ENCODE measurements around the gene ARFGAP1. TPM values are rescaled to one million over a fixed set of nuclear protein-coding genes. Genes with fewer than 3 reads are reported as not detected.

ARFGAP1 gene
- total and polyA plus RNA-seq, 2 donors (not counting 3 experiments of a cell fraction or from before 2014, with no cell fraction given) = 93.7 to 126 TPM

GRCh38 chr20:63322146-63322932 lies 49.7 kb downstream of the ARFGAP1 start:
- Histone ChIP-seq H3K4me3 (replicated peaks in 1 of 3; ENCODE audit: insufficient read depth in 1 of 3, low read depth in 1 of 3, low read length in 3 of 3) (no peak overlapping the region), H3K36me3 (ENCODE audit: control insufficient read depth in 2 of 2, extremely low read depth in 1 of 2, insufficient read depth in 2 of 2, low read length in 2 of 2) (no peaks in the 10 kb centered on the region), H3K9me3 (replicated peaks; ENCODE audit: control insufficient read depth, insufficient read depth, low read length) (no peaks in the 10 kb centered on the region), H3K79me2 (ENCODE audit: control insufficient read depth, insufficient read depth, low read length) (no peaks in the 10 kb centered on the region), H3K4me1 (ENCODE audit: control insufficient read depth, extremely low read depth, insufficient read depth, low read length) (no peaks in the 10 kb centered on the region), H3K9me1 (replicated peaks; ENCODE audit: control insufficient read depth, extremely low read depth, insufficient read depth, low read length) (no peaks in the 10 kb centered on the region), H4K20me1 (replicated peaks; ENCODE audit: control insufficient read depth, extremely low read depth, insufficient read depth, low read length) (no peaks in the 10 kb centered on the region), H3K27me3 (ENCODE audit: control insufficient read depth in 2 of 2, insufficient read depth in 2 of 2, low read length in 2 of 2) (peaks cover 0 to 4% of the 10 kb centered on the region in 2 experiments), H3K9ac (replicated peaks; ENCODE audit: extremely low read depth, insufficient read depth, low read length) (no peak overlapping the region), H3K4me2 (ENCODE audit: insufficient read depth, low read length) (no peak overlapping the region), H3K27ac (ENCODE audit: insufficient read depth, low read depth, low read length) (no peak overlapping the region), H2AFZ (ENCODE audit: low read depth, low read length) (no peak overlapping the region)
- dilution Hi-C loops (cut with MboI; ENCODE audit: extremely low pct_ligation_motif_present, low sequenced_read_pairs) = no loop called here
- ChIA-PET CTCF (interaction anchor here (2.2 kb wide), 1 partner anchor 12 kb away, joined by 9 read pairs; no protein-coding TSS in a partner anchor), POLR2A (no interaction called here)
- FAIRE-seq (no peak), DNase-seq (ENCODE audit: low read depth, low spot score) (no peak)
- no TSS peak for BruUV-seq (replicated peaks)
- no peak for TF ChIP-seq MYC (IDR thresholded peaks at IDR 0.05; ENCODE audit: low read depth, low read length)
- intact Hi-C loops (cut with micrococcal nuclease) = no loop called here

GRCh38 chr20:63322933-63323273 lies 50.3 kb downstream of the ARFGAP1 start:
- H3K27me3 ChIP-seq (ENCODE audit: control insufficient read depth in 2 of 2, insufficient read depth in 2 of 2, low read length in 2 of 2) = peaks cover 0 to 4% of the 10 kb centered on the region in 2 experiments
- H3K27ac ChIP-seq (ENCODE audit: insufficient read depth, low read depth, low read length) = no peak overlapping the region
- CTCF ChIA-PET = interaction anchor here (2.2 kb wide), 1 partner anchor 13 kb away, joined by 9 read pairs; no protein-coding TSS in a partner anchor
- no peaks in the 10 kb centered on the region for H3K36me3 ChIP-seq (ENCODE audit: control insufficient read depth in 2 of 2, extremely low read depth in 1 of 2, insufficient read depth in 2 of 2, low read length in 2 of 2)
- dilution Hi-C loops (cut with MboI; ENCODE audit: extremely low pct_ligation_motif_present, low sequenced_read_pairs) (no loop called here), intact Hi-C loops (cut with micrococcal nuclease) (no loop called here)
- no peaks in the 10 kb centered on the region for H3K9me1 ChIP-seq (replicated peaks; ENCODE audit: control insufficient read depth, extremely low read depth, insufficient read depth, low read length)
- BruUV-seq (replicated peaks) = no TSS peak
- H3K79me2 ChIP-seq (ENCODE audit: control insufficient read depth, insufficient read depth, low read length) = no peaks in the 10 kb centered on the region
- H3K4me3 ChIP-seq (replicated peaks in 1 of 3; ENCODE audit: insufficient read depth in 1 of 3, low read depth in 1 of 3, low read length in 3 of 3) = no peak overlapping the region
- H3K9ac ChIP-seq (replicated peaks; ENCODE audit: extremely low read depth, insufficient read depth, low read length) = no peak overlapping the region
- no peaks in the 10 kb centered on the region for H4K20me1 ChIP-seq (replicated peaks; ENCODE audit: control insufficient read depth, extremely low read depth, insufficient read depth, low read length)
- TF ChIP-seq CTCF (IDR thresholded peaks at IDR 0.05; ENCODE audit: extremely low read depth in 1 of 2, insufficient read depth in 1 of 2, low read depth in 1 of 2, low read length in 2 of 2) (no peak), JUN (IDR thresholded peaks at IDR 0.05; ENCODE audit: borderline replicate concordance, insufficient read depth, insufficient read length, low read depth) (no peak), FOS (IDR thresholded peaks at IDR 0.05; ENCODE audit: borderline replicate concordance, insufficient read depth, low read length) (no peak), GATA2 (IDR thresholded peaks at IDR 0.05; ENCODE audit: insufficient read depth, insufficient read length, low read depth, low read length) (no peak), POLR2A (IDR thresholded peaks at IDR 0.05; ENCODE audit: low read depth, low read length) (no peak), POLR2AphosphoS5 (IDR thresholded peaks at IDR 0.05; ENCODE audit: insufficient read depth, low read depth, low read length) (no peak), MYC (IDR thresholded peaks at IDR 0.05; ENCODE audit: low read depth, low read length) (no peak), EZH2 (IDR thresholded peaks at IDR 0.05; ENCODE audit: borderline replicate concordance, low read depth, low read length, severe bottlenecking) (no peak)
- TF ChIP-seq, protein P1, sequence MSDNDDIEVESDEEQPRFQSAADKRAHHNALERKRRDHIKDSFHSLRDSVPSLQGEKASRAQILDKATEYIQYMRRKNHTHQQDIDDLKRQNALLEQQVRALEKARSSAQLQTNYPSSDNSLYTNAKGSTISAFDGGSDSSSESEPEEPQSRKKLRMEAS (IDR thresholded peaks at IDR 0.05; ENCODE audit: insufficient read depth, insufficient read length) = no peak
- no peak overlapping the region for H3K4me2 ChIP-seq (ENCODE audit: insufficient read depth, low read length)
- H3K4me1 ChIP-seq (ENCODE audit: control insufficient read depth, extremely low read depth, insufficient read depth, low read length) = no peaks in the 10 kb centered on the region
- H2AFZ ChIP-seq (ENCODE audit: low read depth, low read length) = no peak overlapping the region
- no peaks in the 10 kb centered on the region for H3K9me3 ChIP-seq (replicated peaks; ENCODE audit: control insufficient read depth, insufficient read depth, low read length)
- FAIRE-seq = no peak
- no peak for DNase-seq (ENCODE audit: low read depth, low spot score)
- POLR2A ChIA-PET = no interaction called here
